Gastroesophageal sphincter (tissue), 4 donors: ENCODE results near the gene INTS7. TPM values are rescaled to one million over a fixed set of nuclear protein-coding genes. Genes with fewer than 3 reads are reported as not detected.

Experiments
- ATAC-seq: fragments of 150-250 bp; one replicate; pipeline ENCODE4 v1.9.1; 2016; ENCODE audit warnings: mild to moderate bottlenecking, moderate library complexity
- H3K27ac ChIP-seq, 4 donors: fragments of 200-600 bp; sonication (generic) in 3 of 4; 1 replicate in 3 of 4; 2 replicates in 1 of 4; pipeline ENCODE4 v1.5.1; 2016 to 2019
- H3K27me3 ChIP-seq: fragments of 200-600 bp; sonication (generic); one replicate; pipeline ENCODE4 v1.5.1; 2019
- H3K36me3 ChIP-seq, 2 donors: fragments of 200-600 bp; sonication (generic); one replicate each; pipeline ENCODE4 v1.5.1; 2019; ENCODE audit warnings: control low read depth in 1 of 2
- H3K4me1 ChIP-seq, 3 donors: fragments of 200-600 bp; sonication (generic); 1 replicate in 2 of 3; 2 replicates in 1 of 3; pipeline ENCODE4 v1.5.1; 2016 to 2019; ENCODE audit warnings: control low read depth in 2 of 3
- H3K4me3 ChIP-seq, 2 donors: fragments of 200-600 bp; sonication (generic); one replicate each; pipeline ENCODE4 v1.5.1; 2019; ENCODE audit warnings: mild to moderate bottlenecking in 1 of 2, moderate library complexity in 1 of 2
- H3K9me3 ChIP-seq, 3 donors: fragments of 200-600 bp; sonication (generic); one replicate each; pipeline ENCODE4 v1.5.1; 2017 to 2019; ENCODE audit warnings: control low read depth in 2 of 3
- CTCF ChIP-seq, 4 experiments: fragments of 200-600 bp in 2 of 4; fragments of 450-650 bp in 2 of 4; sonication (generic) in 1 of 4; IDR thresholded peaks; one replicate each; pipeline ENCODE4 v1.5.1; 2017 to 2019; ENCODE audit warnings: antibody characterized with exemption in 4 of 4, mild to moderate bottlenecking in 2 of 4, moderate library complexity in 2 of 4
- EP300 ChIP-seq: sonication (generic); formaldehyde crosslinking; IDR thresholded peaks from one replicate; pipeline ENCODE4 v1.6.1; 2017; ENCODE audit warnings: antibody characterized with exemption, mild to moderate bottlenecking
- POLR2A ChIP-seq, 2 donors: fragments of 450-650 bp; IDR thresholded peaks; one replicate each; pipeline ENCODE4 v1.6.1; 2017; ENCODE audit warnings: antibody characterized with exemption in 2 of 2, mild to moderate bottlenecking in 2 of 2, moderate library complexity in 1 of 2
- POLR2AphosphoS5 ChIP-seq: sonication (generic); formaldehyde crosslinking; IDR thresholded peaks from one replicate; pipeline ENCODE4 v1.6.1; 2017; ENCODE audit warnings: antibody characterized with exemption
- WGBS, 2 donors: methylation state at CpG; one replicate each; pipeline ENCODE4 v1.1.5; 2018; ENCODE audit warnings: low coverage in 1 of 2; 5-methylcytosine and 5-hydroxymethylcytosine counted together
- total RNA-seq, 4 donors: library from RNA; depleted of rRNA; stranded (reverse); fragments of >200 nt; gene quantifications; one replicate each; pipeline ENCODE4 v1.1.0, GENCODE V29; 2016

INTS7 gene
- total RNA-seq, 4 donors from 2014 or later, result 6.1 to 14.2 (median 8.2) TPM

- ATAC-seq, result no peak
- H3K27ac ChIP-seq, result no peak overlapping the region
- H3K4me1 ChIP-seq, result peaks cover 0 to 9% (median 0%) of the 10 kb centered on the region in 3 donors
- no peaks in the 10 kb centered on the region for H3K9me3 ChIP-seq
- TF ChIP-seq CTCF (IDR thresholded peaks at IDR 0.05), result no peak
- TF ChIP-seq POLR2A (IDR thresholded peaks at IDR 0.05), result no peak
- no peak for TF ChIP-seq EP300
- TF ChIP-seq POLR2AphosphoS5, result no peak
- H3K4me3 ChIP-seq, result no peak overlapping the region
- H3K36me3 ChIP-seq, result no peaks in the 10 kb centered on the region
- H3K27me3 ChIP-seq, result no peaks in the 10 kb centered on the region
- 58% methylated on average over 2 of the region's 2 CpGs; no CpG with 5 or more reads in 1 of the 2 donors for WGBS, 2 donors
These were observed 119.4 kb downstream of the INTS7 start for GRCh38 chr1:211915924-211916323.

- no peaks in the 10 kb centered on the region for H3K4me1 ChIP-seq
- H3K27ac ChIP-seq, result no peak overlapping the region
- ATAC-seq, result no peak
- H3K27me3 ChIP-seq, result no peaks in the 10 kb centered on the region
- no peaks in the 10 kb centered on the region for H3K36me3 ChIP-seq
- 88 to 89% methylated on average over 13 of the region's 13 CpGs for WGBS, 2 donors
- TF ChIP-seq POLR2AphosphoS5, result no peak
- TF ChIP-seq EP300, result no peak
- TF ChIP-seq CTCF (IDR thresholded peaks at IDR 0.05), result no peak
- no peak for TF ChIP-seq POLR2A (IDR thresholded peaks at IDR 0.05)
- H3K9me3 ChIP-seq, result no peaks in the 10 kb centered on the region
- H3K4me3 ChIP-seq, result no peak overlapping the region
These were observed 122.4 kb downstream of the INTS7 start for GRCh38 chr1:211912844-211913432.

- Histone ChIP-seq H3K27ac (no peak overlapping the region), H3K4me1 (no peaks in the 10 kb centered on the region), H3K9me3 (no peaks in the 10 kb centered on the region), H3K4me3 (no peak overlapping the region), H3K27me3 (no peaks in the 10 kb centered on the region), H3K36me3 (no peaks in the 10 kb centered on the region)
- 67 to 75% methylated on average over 1 of the region's 1 CpG for WGBS, 2 donors
- no peak for ATAC-seq
- TF ChIP-seq CTCF (IDR thresholded peaks at IDR 0.05) (no peak), POLR2A (IDR thresholded peaks at IDR 0.05) (no peak), POLR2AphosphoS5 (no peak)
These were observed 123.3 kb downstream of the INTS7 start for GRCh38 chr1:211912038-211912437.

GRCh38 chr1:211910913-211911485, 124.4 kb downstream of the INTS7 start:
- Histone ChIP-seq H3K27me3 (no peaks in the 10 kb centered on the region), H3K4me3 (no peak overlapping the region), H3K4me1 (no peaks in the 10 kb centered on the region), H3K36me3 (no peaks in the 10 kb centered on the region), H3K27ac (no peak overlapping the region), H3K9me3 (no peaks in the 10 kb centered on the region)
- TF ChIP-seq POLR2A (IDR thresholded peaks at IDR 0.05) (no peak), EP300 (no peak), CTCF (IDR thresholded peaks at IDR 0.05) (no peak), POLR2AphosphoS5 (no peak)
- ATAC-seq, result no peak
- 60 to 66% methylated on average over 1 to 3 of the region's 4 CpGs for WGBS, 2 donors
